Neural cell (in vitro differentiated cells): ENCODE results near the gene ADAMTS2.

Experiments
- CTCF ChIP-seq: fragments of 450-650 bp; IDR thresholded peaks from 2 replicates; pipeline ENCODE4 v1.5.1; 2014; ENCODE audit warnings: antibody characterized with exemption, mild to moderate bottlenecking, moderate library complexity; ENCODE audit not compliant: poor library complexity, severe bottlenecking
- POLR2AphosphoS5 ChIP-seq: IDR thresholded peaks from 2 replicates; pipeline ENCODE4 v1.6.1; 2012
- RAD21 ChIP-seq: fragments of 450-650 bp; conservative IDR thresholded peaks from 2 replicates; pipeline ENCODE4 v1.6.1; 2014; ENCODE audit warnings: antibody characterized with exemption, mild to moderate bottlenecking, moderate library complexity

GRCh38 chr5:179302499-179303185, 42.6 kb downstream of the ADAMTS2 start:
- no peak for TF ChIP-seq RAD21
- no peak for TF ChIP-seq CTCF
- TF ChIP-seq POLR2AphosphoS5: no peak
